NCI-H128 (cell line): Measurements from ENCODE around the gene IGSF21.

Experiments
- DNase-seq: peaks from one replicate; lab custom pipeline; 2025; ENCODE audit not compliant: unreplicated experiment; lab: John Stamatoyannopoulos, UW

The IGSF21 gene

GRCh38 chr1:18256282-18257235, 149.0 kb downstream of the IGSF21 start:
- DNase-seq = no peak

GRCh38 chr1:18257778-18258177, 150.2 kb downstream of the IGSF21 start:
- no peak for DNase-seq

- DNase-seq = no peak
Observed at GRCh38 chr1:18261891-18262290, 154.3 kb downstream of the IGSF21 start.

- no peak for DNase-seq
Observed at GRCh38 chr1:18262726-18263125, 155.1 kb downstream of the IGSF21 start.

- DNase-seq = no peak
Observed at GRCh38 chr1:18263547-18264120, 156.0 kb downstream of the IGSF21 start.

- DNase-seq = no peak
Observed at GRCh38 chr1:18264450-18265039, 156.9 kb downstream of the IGSF21 start.

GRCh38 chr1:18265641-18266040, 158.0 kb downstream of the IGSF21 start:
- no peak for DNase-seq

GRCh38 chr1:18266391-18266790, 158.8 kb downstream of the IGSF21 start:
- no peak for DNase-seq

- DNase-seq = no peak
Observed at GRCh38 chr1:18271336-18271735, 163.7 kb downstream of the IGSF21 start.

- DNase-seq = no peak
Observed at GRCh38 chr1:18278946-18279345, 171.3 kb downstream of the IGSF21 start.

- no peak for DNase-seq
Observed at GRCh38 chr1:18279351-18280074, 171.9 kb downstream of the IGSF21 start.

- no peak for DNase-seq
Observed at GRCh38 chr1:18280956-18281355, 173.4 kb downstream of the IGSF21 start.

- no peak for DNase-seq
Observed at GRCh38 chr1:18282851-18283600, 175.4 kb downstream of the IGSF21 start.

- DNase-seq = no peak
Observed at GRCh38 chr1:18283601-18284385, 176.2 kb downstream of the IGSF21 start.

GRCh38 chr1:18284805-18285537, 177.4 kb downstream of the IGSF21 start:
- no peak for DNase-seq

- DNase-seq = no peak
Observed at GRCh38 chr1:18285538-18285924, 177.9 kb downstream of the IGSF21 start.

GRCh38 chr1:18288722-18289121, 181.1 kb downstream of the IGSF21 start:
- no peak for DNase-seq

GRCh38 chr1:18289597-18289996, 182.0 kb downstream of the IGSF21 start:
- no peak for DNase-seq

GRCh38 chr1:18290740-18291412, 183.3 kb downstream of the IGSF21 start:
- peak; percentile 39 for DNase-seq
